Neural cell (in vitro differentiated cells): ENCODE data around the gene RPS6KA5. TPM values are rescaled to one million over a fixed set of nuclear protein-coding genes. Genes with fewer than 3 reads are reported as not detected.

Experiments
- H2AFZ ChIP-seq: fragments of 200-600, 300-800 bp; sonication (generic), shearing (Covaris generic); 2 replicates; pipeline ENCODE4 v1.6.0; 2014; ENCODE audit warnings: low read depth, mild to moderate bottlenecking, antibody characterized with exemption, low read length, moderate library complexity
- H3F3A ChIP-seq: fragments of 200-600 bp; shearing (Covaris generic); 2 replicates; pipeline ENCODE4 v1.6.1; 2016; ENCODE audit warnings: mild to moderate bottlenecking, moderate library complexity, mixed read lengths, antibody characterized with exemption, low read length; ENCODE audit not compliant: insufficient read depth, poor library complexity, severe bottlenecking
- H3K27ac ChIP-seq: fragments of 200-600, 300-800 bp; sonication (generic), shearing (Covaris generic); 2 replicates; pipeline ENCODE4 v1.5.1; 2014; ENCODE audit warnings: mild to moderate bottlenecking, low read length, moderate library complexity
- H3K27me3 ChIP-seq: fragments of 300-800, 200-600 bp; sonication (generic), shearing (Covaris generic); 2 replicates; pipeline ENCODE4 v1.6.0; 2014; ENCODE audit warnings: mild to moderate bottlenecking, low read depth, low read length, moderate library complexity; ENCODE audit not compliant: insufficient read depth
- H3K36me3 ChIP-seq: fragments of 300-800, 200-600 bp; sonication (generic), shearing (Covaris generic); 2 replicates; pipeline ENCODE4 v1.5.1; 2014; ENCODE audit warnings: mild to moderate bottlenecking, antibody characterized with exemption, low read length, moderate library complexity; ENCODE audit not compliant: insufficient read depth
- H3K4me2 ChIP-seq: fragments of 300-800, 200-600 bp; sonication (generic), shearing (Covaris generic); 2 replicates; pipeline ENCODE4 v1.6.0; 2014; ENCODE audit warnings: mild to moderate bottlenecking, low read length
- H3K4me3 ChIP-seq: fragments of 300-800, 200-600 bp; sonication (generic), shearing (Covaris generic); 2 replicates; pipeline ENCODE4 v1.5.1; 2014; ENCODE audit warnings: mild to moderate bottlenecking, low read length, moderate library complexity
- H3K79me2 ChIP-seq: fragments of 200-600 bp; shearing (Covaris generic); replicated peaks from 2 replicates; pipeline ENCODE4 v1.6.0; 2014; ENCODE audit warnings: mild to moderate bottlenecking, low read length, moderate library complexity; ENCODE audit not compliant: insufficient read depth
- H3K9ac ChIP-seq: fragments of 300-800, 200-600 bp; sonication (generic), shearing (Covaris generic); 2 replicates; pipeline ENCODE4 v1.6.1; 2016; ENCODE audit warnings: mild to moderate bottlenecking, low read length, mixed read lengths
- H3K9me2 ChIP-seq: fragments of 200-600 bp; shearing (Covaris generic); 2 replicates; pipeline ENCODE4 v1.6.1; 2016; ENCODE audit warnings: mild to moderate bottlenecking, low read length, mixed read lengths; ENCODE audit not compliant: insufficient read depth
- H3K9me3 ChIP-seq: fragments of 200-600, 300-800 bp; sonication (generic), shearing (Covaris generic); 2 replicates; pipeline ENCODE4 v1.6.1; 2016; ENCODE audit warnings: mild to moderate bottlenecking, mixed run types, low read length, moderate library complexity, mixed read lengths
- H4K20me1 ChIP-seq: fragments of 200-600 bp; shearing (Covaris generic); 2 replicates; pipeline ENCODE4 v1.6.1; 2016; ENCODE audit warnings: mild to moderate bottlenecking, mixed run types; ENCODE audit not compliant: insufficient read depth
- CTCF ChIP-seq: fragments of 450-650 bp; IDR thresholded peaks from 2 replicates; pipeline ENCODE4 v1.5.1; 2014; ENCODE audit warnings: antibody characterized with exemption, mild to moderate bottlenecking, moderate library complexity; ENCODE audit not compliant: poor library complexity, severe bottlenecking
- EP300 ChIP-seq: fragments of 450-650 bp; conservative IDR thresholded peaks from 2 replicates; pipeline ENCODE4 v1.6.1; 2014; ENCODE audit warnings: antibody characterized with exemption, mild to moderate bottlenecking, moderate library complexity; ENCODE audit not compliant: poor library complexity, severe bottlenecking
- EZH2 ChIP-seq: fragments of 200-600, 300-800 bp; shearing (Covaris generic), sonication (generic); IDR thresholded peaks from 2 replicates; pipeline ENCODE4 v1.6.1; 2014; ENCODE audit warnings: antibody characterized with exemption, low read length, borderline replicate concordance, mild to moderate bottlenecking; ENCODE audit not compliant: insufficient read depth, poor library complexity, severe bottlenecking
- MXI1 ChIP-seq: fragments of 450-650 bp; conservative IDR thresholded peaks from 2 replicates; pipeline ENCODE4 v1.6.1; 2014; ENCODE audit warnings: antibody characterized with exemption, mild to moderate bottlenecking; ENCODE audit not compliant: poor library complexity, severe bottlenecking
- POLR2AphosphoS5 ChIP-seq: IDR thresholded peaks from 2 replicates; pipeline ENCODE4 v1.6.1; 2012
- RAD21 ChIP-seq: fragments of 450-650 bp; conservative IDR thresholded peaks from 2 replicates; pipeline ENCODE4 v1.6.1; 2014; ENCODE audit warnings: antibody characterized with exemption, mild to moderate bottlenecking, moderate library complexity
- SMC3 ChIP-seq: fragments of 450-650 bp; conservative IDR thresholded peaks from 2 replicates; pipeline ENCODE4 v1.6.1; 2014; ENCODE audit warnings: antibody characterized with exemption, mild to moderate bottlenecking, moderate library complexity; ENCODE audit not compliant: poor library complexity
- TAF1 ChIP-seq: IDR thresholded peaks from 2 replicates; pipeline ENCODE4 v1.6.1; 2012; ENCODE audit warnings: low read depth
- polyA plus RNA-seq: library from polyadenylated mRNA; depleted of rRNA; stranded (reverse); fragments of >200 nt; gene quantifications from 2 replicates; pipeline ENCODE4 v1.2.3, GENCODE V29; 2014
- TF ChIP-seq, protein P1 (sequence below): IDR thresholded peaks from 2 replicates; pipeline ENCODE4 v1.6.1; 2012; ENCODE audit warnings: borderline replicate concordance

The RPS6KA5 gene
- polyA plus RNA-seq, 1 donor from 2014 or later: 6.3 TPM

DNA sequence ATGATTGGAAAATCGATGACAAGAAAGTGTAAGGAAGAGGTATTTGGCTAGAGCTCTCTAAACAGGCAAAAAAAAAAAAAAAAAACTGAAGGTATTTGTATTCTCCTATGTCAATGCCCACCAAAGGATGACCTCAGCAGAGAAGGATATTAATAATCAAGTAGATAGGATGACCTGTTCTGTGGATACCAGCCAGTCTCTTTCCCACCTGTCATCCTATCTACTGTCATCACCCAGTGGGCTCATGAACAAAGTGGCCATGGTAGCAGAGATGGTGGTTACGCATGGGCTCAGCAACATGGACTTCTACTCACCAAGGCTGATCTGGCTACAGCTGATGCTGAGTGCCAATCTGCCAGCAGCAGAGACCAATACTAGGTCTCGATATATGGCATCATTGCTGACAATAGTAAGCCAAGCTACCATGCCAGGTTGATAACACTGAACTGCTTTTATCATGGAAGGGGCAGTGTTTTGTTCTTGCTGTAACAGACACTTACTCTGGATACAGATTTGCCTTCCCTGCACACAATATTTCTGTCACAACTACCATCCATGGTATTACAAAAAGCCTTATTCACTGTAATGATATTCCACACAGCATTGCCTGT lies 43.5 kb downstream of the RPS6KA5 start:
- H3K27me3 ChIP-seq: no peaks in the 10 kb centered on the region
- H3K27ac ChIP-seq: no peak overlapping the region
- no peaks in the 10 kb centered on the region for H3K79me2 ChIP-seq
- no peak overlapping the region for H3K4me2 ChIP-seq
- H4K20me1 ChIP-seq: no peaks in the 10 kb centered on the region
- H3K4me3 ChIP-seq: no peak overlapping the region
- no peak overlapping the region for H3K9ac ChIP-seq
- H3K36me3 ChIP-seq: no peaks in the 10 kb centered on the region
- H3K9me2 ChIP-seq: no peaks in the 10 kb centered on the region
- H2AFZ ChIP-seq: no peak overlapping the region
- TF ChIP-seq, protein P1, sequence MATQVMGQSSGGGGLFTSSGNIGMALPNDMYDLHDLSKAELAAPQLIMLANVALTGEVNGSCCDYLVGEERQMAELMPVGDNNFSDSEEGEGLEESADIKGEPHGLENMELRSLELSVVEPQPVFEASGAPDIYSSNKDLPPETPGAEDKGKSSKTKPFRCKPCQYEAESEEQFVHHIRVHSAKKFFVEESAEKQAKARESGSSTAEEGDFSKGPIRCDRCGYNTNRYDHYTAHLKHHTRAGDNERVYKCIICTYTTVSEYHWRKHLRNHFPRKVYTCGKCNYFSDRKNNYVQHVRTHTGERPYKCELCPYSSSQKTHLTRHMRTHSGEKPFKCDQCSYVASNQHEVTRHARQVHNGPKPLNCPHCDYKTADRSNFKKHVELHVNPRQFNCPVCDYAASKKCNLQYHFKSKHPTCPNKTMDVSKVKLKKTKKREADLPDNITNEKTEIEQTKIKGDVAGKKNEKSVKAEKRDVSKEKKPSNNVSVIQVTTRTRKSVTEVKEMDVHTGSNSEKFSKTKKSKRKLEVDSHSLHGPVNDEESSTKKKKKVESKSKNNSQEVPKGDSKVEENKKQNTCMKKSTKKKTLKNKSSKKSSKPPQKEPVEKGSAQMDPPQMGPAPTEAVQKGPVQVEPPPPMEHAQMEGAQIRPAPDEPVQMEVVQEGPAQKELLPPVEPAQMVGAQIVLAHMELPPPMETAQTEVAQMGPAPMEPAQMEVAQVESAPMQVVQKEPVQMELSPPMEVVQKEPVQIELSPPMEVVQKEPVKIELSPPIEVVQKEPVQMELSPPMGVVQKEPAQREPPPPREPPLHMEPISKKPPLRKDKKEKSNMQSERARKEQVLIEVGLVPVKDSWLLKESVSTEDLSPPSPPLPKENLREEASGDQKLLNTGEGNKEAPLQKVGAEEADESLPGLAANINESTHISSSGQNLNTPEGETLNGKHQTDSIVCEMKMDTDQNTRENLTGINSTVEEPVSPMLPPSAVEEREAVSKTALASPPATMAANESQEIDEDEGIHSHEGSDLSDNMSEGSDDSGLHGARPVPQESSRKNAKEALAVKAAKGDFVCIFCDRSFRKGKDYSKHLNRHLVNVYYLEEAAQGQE: no peak
- TF ChIP-seq EZH2 (no peak), CTCF (no peak), TAF1 (no peak), MXI1 (no peak), EP300 (no peak), POLR2AphosphoS5 (no peak), RAD21 (no peak), SMC3 (no peak)
- H3F3A ChIP-seq: no peaks in the 10 kb centered on the region
- H3K9me3 ChIP-seq: no peaks in the 10 kb centered on the region

DNA sequence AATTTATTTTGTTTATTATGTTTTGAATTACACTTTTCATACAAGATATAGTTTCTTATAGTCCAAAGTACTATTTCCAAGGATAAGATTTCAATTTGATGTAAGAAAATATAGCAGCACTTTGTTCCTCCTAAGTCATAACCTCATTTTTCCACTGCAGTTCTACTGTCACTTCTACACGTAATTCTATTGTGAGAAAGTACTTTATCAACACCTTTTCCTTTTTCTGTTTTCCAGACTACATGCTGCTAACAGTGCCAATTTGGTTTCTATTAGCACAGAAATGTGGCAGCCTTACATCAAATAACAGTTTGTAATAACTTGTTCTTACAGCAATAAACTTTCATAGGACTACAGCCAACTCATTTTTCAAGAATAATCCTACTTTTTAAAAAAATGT lies 45.0 kb downstream of the RPS6KA5 start:
- no peaks in the 10 kb centered on the region for H3K79me2 ChIP-seq
- no peak overlapping the region for H2AFZ ChIP-seq
- H3K27me3 ChIP-seq: no peaks in the 10 kb centered on the region
- no peaks in the 10 kb centered on the region for H3K9me2 ChIP-seq
- no peaks in the 10 kb centered on the region for H3K36me3 ChIP-seq
- no peaks in the 10 kb centered on the region for H3K9me3 ChIP-seq
- no peak overlapping the region for H3K27ac ChIP-seq
- no peak overlapping the region for H3K9ac ChIP-seq
- no peak overlapping the region for H3K4me3 ChIP-seq
- no peak overlapping the region for H3K4me2 ChIP-seq
- TF ChIP-seq TAF1 (no peak), POLR2AphosphoS5 (no peak), CTCF (no peak), EZH2 (no peak), RAD21 (no peak), SMC3 (no peak), MXI1 (no peak), EP300 (no peak)
- TF ChIP-seq, protein P1: no peak
- H4K20me1 ChIP-seq: no peaks in the 10 kb centered on the region
- H3F3A ChIP-seq: no peaks in the 10 kb centered on the region
